IMR-90 (cell line): ENCODE results near the gene CDK14.

Experiments used
- CEBPB ChIP-seq: IDR thresholded peaks from 2 replicates; pipeline ENCODE4 v1.6.1; 2012; ENCODE audit warnings: low read depth, low read length, improper control_type of control experiment
- NFE2L2 ChIP-seq: fragments of 150-350 bp; IDR thresholded peaks from 2 replicates; pipeline ENCODE4 v1.6.1; 2016; ENCODE audit warnings: low read depth, mild to moderate bottlenecking, low read length
- RAD21 ChIP-seq: IDR thresholded peaks from 2 replicates; pipeline ENCODE4 v1.6.1; 2012; ENCODE audit warnings: low read length, improper control_type of control experiment
- RFX5 ChIP-seq: IDR thresholded peaks from 2 replicates; pipeline ENCODE4 v1.8.0; 2012; ENCODE audit warnings: low read depth, mild to moderate bottlenecking, low read length, moderate library complexity
- TF ChIP-seq, protein P1 (sequence below): conservative IDR thresholded peaks from 2 replicates; pipeline ENCODE4 v1.5.1; 2012; ENCODE audit warnings: mild to moderate bottlenecking, low read depth, low read length, improper control_type of control experiment

DNA sequence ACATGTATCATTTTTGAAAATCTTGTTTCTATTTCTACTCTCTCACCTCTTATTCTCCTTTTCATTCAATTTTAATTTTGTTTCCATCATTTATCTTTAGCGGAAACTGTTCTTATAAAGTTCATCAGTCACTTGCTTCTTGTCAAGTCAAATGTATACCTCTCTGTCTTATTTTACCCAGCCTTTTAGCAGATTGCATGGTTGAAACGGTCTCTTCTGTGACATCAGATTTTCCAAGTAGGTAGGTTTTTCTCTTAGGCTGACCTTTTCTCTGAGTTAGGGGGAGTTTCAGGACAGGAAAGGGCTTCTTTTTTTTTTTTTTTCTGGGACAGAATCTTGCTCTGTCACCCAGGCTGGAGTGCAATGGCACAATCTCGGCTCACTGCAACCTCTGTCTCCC, 195.5 kb downstream of the CDK14 start:
- TF ChIP-seq, protein P1, sequence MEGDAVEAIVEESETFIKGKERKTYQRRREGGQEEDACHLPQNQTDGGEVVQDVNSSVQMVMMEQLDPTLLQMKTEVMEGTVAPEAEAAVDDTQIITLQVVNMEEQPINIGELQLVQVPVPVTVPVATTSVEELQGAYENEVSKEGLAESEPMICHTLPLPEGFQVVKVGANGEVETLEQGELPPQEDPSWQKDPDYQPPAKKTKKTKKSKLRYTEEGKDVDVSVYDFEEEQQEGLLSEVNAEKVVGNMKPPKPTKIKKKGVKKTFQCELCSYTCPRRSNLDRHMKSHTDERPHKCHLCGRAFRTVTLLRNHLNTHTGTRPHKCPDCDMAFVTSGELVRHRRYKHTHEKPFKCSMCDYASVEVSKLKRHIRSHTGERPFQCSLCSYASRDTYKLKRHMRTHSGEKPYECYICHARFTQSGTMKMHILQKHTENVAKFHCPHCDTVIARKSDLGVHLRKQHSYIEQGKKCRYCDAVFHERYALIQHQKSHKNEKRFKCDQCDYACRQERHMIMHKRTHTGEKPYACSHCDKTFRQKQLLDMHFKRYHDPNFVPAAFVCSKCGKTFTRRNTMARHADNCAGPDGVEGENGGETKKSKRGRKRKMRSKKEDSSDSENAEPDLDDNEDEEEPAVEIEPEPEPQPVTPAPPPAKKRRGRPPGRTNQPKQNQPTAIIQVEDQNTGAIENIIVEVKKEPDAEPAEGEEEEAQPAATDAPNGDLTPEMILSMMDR = no peak
- TF ChIP-seq RFX5 (no peak), CEBPB (no peak), NFE2L2 (no peak), RAD21 (no peak)
